Right lobe of liver (tissue), 6 donors: ENCODE results near the gene SMCR8. TPM values are rescaled to one million over a fixed set of nuclear protein-coding genes. Genes with fewer than 3 reads are reported as not detected.

Source experiments
- ATAC-seq, 4 donors: fragments of 200-7000 bp; cut with Tn5 transposase; one replicate each; pipeline ENCODE4 v1.9.1; 2020; ENCODE audit warnings: mild to moderate bottlenecking in 4 of 4, moderate library complexity in 4 of 4
- DNase-seq, 3 donors: peaks; one replicate each; pipeline ENCODE4 v3.0.0-alpha.2; 2020
- H3K27ac ChIP-seq, 3 donors: fragments of 200-600 bp; one replicate each; pipeline ENCODE4 v1.8.0; 2022
- H3K27me3 ChIP-seq, 2 donors: fragments of 200-600 bp; one replicate each; pipeline ENCODE4 v1.8.0; 2022
- H3K36me3 ChIP-seq, 4 donors: fragments of 200-600 bp; sonication (generic) in 1 of 4; one replicate each; pipeline versions ENCODE4 v1.5.1 to v1.8.0; 2017 to 2022; ENCODE audit warnings: control low read depth in 1 of 4
- H3K4me1 ChIP-seq, 4 donors: fragments of 200-600 bp; sonication (generic) in 1 of 4; one replicate each; pipeline versions ENCODE4 v1.5.1 to v1.8.0; 2017 to 2022; ENCODE audit warnings: control low read depth in 1 of 4
- H3K4me3 ChIP-seq, 3 donors: fragments of 200-600 bp; one replicate each; pipeline ENCODE4 v1.8.0; 2022
- H3K9me3 ChIP-seq, 4 donors: fragments of 200-600 bp; sonication (generic) in 1 of 4; one replicate each; pipeline versions ENCODE4 v1.5.1 to v1.8.0; 2017 to 2022; ENCODE audit warnings: control low read depth in 1 of 4
- CTCF ChIP-seq, 4 donors: fragments of 200-600 bp in 3 of 4; fragments of 450-650 bp in 1 of 4; IDR thresholded peaks; one replicate each; pipeline versions ENCODE4 v1.5.1 to v1.8.0; 2016 to 2022; ENCODE audit warnings: antibody characterized with exemption in 4 of 4, mild to moderate bottlenecking in 2 of 4
- POLR2A ChIP-seq: fragments of 450-650 bp; IDR thresholded peaks from one replicate; pipeline ENCODE4 v1.6.1; 2017; ENCODE audit warnings: antibody characterized with exemption, mild to moderate bottlenecking
- WGBS: methylation state at CpG from one replicate; pipeline ENCODE4 v1.1.6; 2018; ENCODE audit warnings: low coverage, low lambda C conversion rate; ENCODE audit not compliant: insufficient coverage; ENCODE audit errors: missing lambda C conversion rate; 5-methylcytosine and 5-hydroxymethylcytosine counted together
- intact Hi-C, 2 donors: fragments of 100-400 bp; cut with DNase I; formaldehyde crosslinking; loops; one replicate each; pipeline versions ENCODE4 v1.11.2 to v1.14.1; 2022
- total RNA-seq, 6 experiments: library from RNA; depleted of rRNA in 2 of 6; stranded (reverse); fragments of >200 nt in 2 of 6; fragmentation: NEBNext Ultra II Directional in 3 of 6; extraction: Animal tissue kit (Norgen Biotek cat#: 25700) in 3 of 6; gene quantifications; one replicate each; pipeline versions ENCODE4 v1.1.0 to v1.2.4, GENCODE V29; 2016 to 2023
- donor health status: DM: no; HTN: yes; CAD: no.
- donor health status: DM: no; HTN: no; CAD: no.
- donor health status: DM: no; HTN: no; CAD: no.
- donor health status: DM: no; HTN: yes; CAD: no.
- donor health status: DM: no; HTN: yes; CAD: no.

The SMCR8 gene
- total RNA-seq, 6 experiments from 2014 or later = 4.2 to 7.9 (median 6.4) TPM

GRCh38 chr17:18327093-18327492, 12.0 kb downstream of the SMCR8 start:
- no peak for TF ChIP-seq CTCF (IDR thresholded peaks at IDR 0.05)
- TF ChIP-seq POLR2A = no peak
- Histone ChIP-seq H3K27ac (no peak overlapping the region), H3K9me3 (no peaks in the 10 kb centered on the region), H3K4me1 (no peaks in the 10 kb centered on the region), H3K4me3 (no peak overlapping the region), H3K36me3 (peaks cover 2 to 67% (median 28%) of the 10 kb centered on the region in 4 donors), H3K27me3 (no peaks in the 10 kb centered on the region)
- intact Hi-C loops = no loop called here
- 67% methylated on average over 1 of the region's 2 CpGs for WGBS
- no peak for ATAC-seq
- no peak for DNase-seq

- ATAC-seq (no peak), DNase-seq (no peak)
- Histone ChIP-seq H3K4me1 (no peaks in the 10 kb centered on the region), H3K9me3 (no peaks in the 10 kb centered on the region), H3K4me3 (no peak overlapping the region), H3K27me3 (no peaks in the 10 kb centered on the region), H3K27ac (no peak overlapping the region), H3K36me3 (peaks cover 6 to 72% (median 30%) of the 10 kb centered on the region in 4 donors)
- WGBS = 87% methylated on average over 9 of the region's 10 CpGs
- TF ChIP-seq POLR2A = no peak
- no peak for TF ChIP-seq CTCF (IDR thresholded peaks at IDR 0.05)
- intact Hi-C loops = no loop called here
Observed at GRCh38 chr17:18327556-18327955, 12.5 kb downstream of the SMCR8 start.

- Histone ChIP-seq H3K27ac (no peak overlapping the region), H3K36me3 (peaks cover 9 to 81% (median 39%) of the 10 kb centered on the region in 4 donors), H3K27me3 (no peaks in the 10 kb centered on the region), H3K9me3 (no peaks in the 10 kb centered on the region), H3K4me1 (no peaks in the 10 kb centered on the region), H3K4me3 (no peak overlapping the region)
- intact Hi-C loops = no loop called here
- TF ChIP-seq CTCF (IDR thresholded peaks at IDR 0.05) (no peak), POLR2A (no peak)
- no peak for ATAC-seq
- no peak for DNase-seq
- 100% methylated on average over 1 of the region's 9 CpGs for WGBS
Observed at GRCh38 chr17:18328643-18329204, 13.6 kb downstream of the SMCR8 start.

- intact Hi-C loops = no loop called here
- peak in 1 of 4 donors; percentile 3 for ATAC-seq
Observed at GRCh38 chr17:18331879-18332278, 16.8 kb downstream of the SMCR8 start.

More at GRCh38 chr17:18331879-18332278, 16.8 kb downstream of the SMCR8 start:
- DNase-seq = no peak
- Histone ChIP-seq H3K4me1 (no peaks in the 10 kb centered on the region), H3K27ac (no peak overlapping the region), H3K4me3 (no peak overlapping the region), H3K27me3 (no peaks in the 10 kb centered on the region), H3K9me3 (no peaks in the 10 kb centered on the region), H3K36me3 (peaks cover 9 to 100% (median 57%) of the 10 kb centered on the region in 4 donors)
- whole genome bisulfite sequencing = 85% methylated on average over 2 of the region's 9 CpGs
- TF ChIP-seq POLR2A = no peak
- no peak for TF ChIP-seq CTCF (IDR thresholded peaks at IDR 0.05)
